GM19240 (cell line): ENCODE measurements around the gene GYG1.

Experiments
- DNase-seq: peaks from one replicate; pipeline ENCODE4 v3.0.0; 2011; ENCODE audit warnings: low spot score; ENCODE audit not compliant: insufficient read length

Gene GYG1

DNA sequence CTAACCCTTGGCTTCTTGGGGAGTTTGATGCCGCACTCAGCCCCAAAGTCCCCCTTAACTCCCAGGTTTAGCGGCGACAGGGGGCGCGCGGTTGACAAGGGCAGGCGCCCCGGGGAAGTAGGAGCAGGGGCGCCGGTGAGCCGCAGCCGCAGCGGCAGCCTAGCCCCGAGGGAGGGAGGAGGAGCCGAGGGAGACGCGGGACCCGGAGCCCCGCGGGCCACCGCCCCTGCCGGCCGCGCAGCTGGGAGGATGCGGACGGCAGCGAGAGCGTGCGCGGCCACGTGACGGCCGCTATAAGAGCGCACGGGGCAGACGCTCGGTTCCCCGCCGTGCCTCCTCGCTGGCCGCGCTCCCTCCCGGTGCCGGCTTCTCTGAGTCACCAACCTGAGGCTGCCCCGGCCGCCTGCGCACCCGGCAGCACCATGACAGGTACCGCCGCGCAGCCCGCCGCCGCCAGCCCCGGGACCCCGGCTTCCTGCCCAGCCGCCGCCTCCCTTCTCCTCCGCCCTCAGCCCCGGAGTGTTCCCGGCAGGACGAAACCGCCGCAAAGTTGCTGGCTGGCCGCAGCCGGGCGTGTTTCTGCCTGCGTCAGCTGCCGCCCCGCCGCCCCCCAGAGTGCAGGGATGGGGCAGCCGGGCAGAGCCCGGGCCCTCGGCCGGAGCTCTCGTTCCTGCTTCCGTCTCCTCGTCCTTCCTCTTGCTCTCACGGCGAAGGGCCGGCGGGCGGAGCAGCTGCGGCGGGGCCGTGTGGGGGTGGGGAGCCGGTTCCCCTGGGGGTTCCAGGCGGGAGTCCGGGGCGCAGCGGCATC lies at the start of gene GYG1:
GYG1 (plus strand) TSS at position 322 of the 808 bp plus-strand sequence; CDS start at position 423, 101 bp downstream.
- DNase-seq: peak; percentile 68

GRCh38 chr3:148943506-148944205 lies 47.7 kb upstream of the GYG1 start:
- peak; percentile 50 for DNase-seq

DNA sequence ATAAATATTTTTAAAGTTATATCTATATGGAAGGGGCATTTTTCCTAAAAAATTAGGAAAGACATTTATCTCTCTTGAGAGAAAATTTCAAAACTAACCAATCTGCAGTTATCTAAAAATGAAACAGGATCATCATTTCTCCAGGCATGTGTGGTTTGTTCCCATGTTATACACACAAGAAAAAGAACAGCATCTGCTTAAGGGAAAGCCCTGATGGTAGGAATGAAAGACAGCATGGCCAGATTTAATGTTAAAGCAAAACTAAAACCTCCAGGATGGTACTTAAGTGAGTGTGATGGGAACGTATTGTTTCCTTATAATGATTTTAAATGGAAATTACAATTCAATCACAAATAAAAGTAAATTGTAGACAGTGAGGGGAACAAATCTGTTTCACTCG lies 46.2 kb upstream of the GYG1 start:
- no peak for DNase-seq

DNA sequence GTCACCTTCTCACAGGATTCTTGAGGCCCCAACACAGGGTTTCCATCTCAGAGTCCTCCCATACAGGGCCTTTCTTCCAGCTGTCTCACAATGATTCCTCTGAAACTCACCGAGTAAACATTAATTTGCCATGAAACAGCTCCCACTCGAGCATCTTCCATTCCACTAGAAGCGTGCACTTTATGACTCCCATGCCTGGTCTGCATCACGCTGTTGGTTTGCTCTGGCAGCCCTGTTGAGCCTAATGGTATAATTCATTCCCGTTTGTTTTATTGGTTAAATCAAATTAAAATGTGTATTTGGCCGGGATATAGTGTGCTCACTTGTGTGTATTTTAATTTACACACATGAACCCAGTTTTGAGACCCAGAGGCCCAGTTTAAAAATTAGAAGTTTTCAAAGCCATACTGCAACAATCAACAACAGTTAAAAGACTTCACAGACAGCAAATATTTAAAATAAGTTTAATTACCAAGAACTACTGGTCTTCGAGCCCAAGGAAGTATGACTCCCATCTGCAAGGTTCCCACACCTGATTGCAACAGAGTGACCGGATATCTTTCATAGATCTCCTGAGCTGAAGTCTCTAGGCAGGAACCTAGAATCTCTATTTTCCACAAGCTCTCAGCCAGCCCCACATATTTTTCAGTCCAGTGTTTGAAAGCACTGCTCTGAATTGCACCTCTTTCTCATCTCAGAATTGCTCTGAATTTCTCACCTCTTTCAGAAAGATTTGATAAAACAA lies 42.3 kb upstream of the GYG1 start:
- DNase-seq: no peak

DNA sequence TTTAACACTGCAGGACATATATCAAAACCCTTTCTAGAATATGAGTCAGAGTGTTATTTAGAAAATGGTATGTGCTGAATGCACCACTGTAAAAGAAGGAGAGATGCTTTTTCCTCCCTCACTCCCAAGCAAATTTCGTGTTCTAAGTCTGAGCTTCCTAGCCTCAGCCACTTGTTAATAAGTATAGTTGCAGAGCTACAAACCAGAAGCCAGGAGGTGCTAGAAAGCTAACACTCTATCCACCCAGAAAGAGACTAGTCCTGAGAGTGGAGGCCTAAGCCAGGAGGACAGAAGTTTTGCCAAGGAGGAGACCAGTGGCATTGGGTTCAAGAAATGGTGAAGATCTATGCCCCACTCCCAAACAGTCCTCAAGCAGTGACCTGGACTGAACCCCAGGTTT lies 40.5 kb upstream of the GYG1 start:
- no peak for DNase-seq

DNA sequence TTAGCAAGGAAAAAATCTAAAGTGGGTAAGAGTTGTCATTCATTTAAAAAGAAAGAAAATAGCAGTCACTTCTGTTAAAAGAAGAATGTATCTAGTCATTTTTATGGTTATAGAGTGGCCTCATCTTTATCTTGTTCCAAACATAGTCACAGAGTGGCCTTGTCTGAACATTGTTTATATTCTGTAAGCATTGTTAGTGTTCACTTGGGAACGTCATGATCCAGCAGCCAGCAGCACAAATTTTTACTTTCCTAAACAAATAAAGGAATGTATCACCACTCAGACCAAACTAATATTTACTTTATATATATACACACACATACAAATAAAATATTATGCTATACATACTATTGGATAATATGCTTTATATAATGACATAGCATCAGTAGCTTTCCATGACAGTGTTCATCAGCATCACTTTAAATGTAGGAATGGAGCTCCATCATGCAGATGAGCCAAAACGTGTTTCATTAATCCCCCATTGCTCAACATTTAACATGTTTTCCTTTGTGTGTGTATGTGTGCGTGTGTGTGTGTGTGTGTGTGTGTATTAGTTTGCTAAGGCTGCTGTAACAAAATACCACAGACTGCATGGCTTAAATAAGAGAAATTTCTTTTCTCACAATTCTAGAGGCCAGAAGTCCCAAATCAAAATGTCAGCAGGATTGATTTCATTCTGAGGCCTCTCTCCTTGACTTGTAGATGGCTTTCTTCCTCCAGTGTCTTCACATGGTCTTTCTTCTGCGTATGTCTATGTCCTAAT lies 39.6 kb upstream of the GYG1 start:
- no peak for DNase-seq

DNA sequence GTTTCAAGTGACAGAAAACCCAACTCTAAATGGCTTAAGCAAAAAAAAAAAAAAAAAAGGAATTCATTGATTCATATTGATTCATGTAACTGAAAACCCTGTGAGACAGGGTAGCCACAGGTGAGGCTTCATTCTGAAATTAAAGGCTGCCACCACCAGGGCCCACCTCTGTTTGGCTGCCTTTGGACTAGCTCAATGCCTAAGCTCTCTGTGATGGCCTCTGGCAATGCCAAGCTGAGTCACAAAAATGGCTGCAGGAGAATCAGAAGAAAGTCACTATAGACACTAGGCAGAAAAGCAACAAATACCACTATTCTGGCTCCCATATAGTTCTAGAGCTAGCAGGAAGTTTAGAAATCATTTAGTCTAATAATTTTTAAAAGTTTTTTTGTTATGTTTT lies 38.2 kb upstream of the GYG1 start:
- DNase-seq: no peak

GRCh38 chr3:148954981-148955380 lies 36.4 kb upstream of the GYG1 start:
- DNase-seq: no peak

DNA sequence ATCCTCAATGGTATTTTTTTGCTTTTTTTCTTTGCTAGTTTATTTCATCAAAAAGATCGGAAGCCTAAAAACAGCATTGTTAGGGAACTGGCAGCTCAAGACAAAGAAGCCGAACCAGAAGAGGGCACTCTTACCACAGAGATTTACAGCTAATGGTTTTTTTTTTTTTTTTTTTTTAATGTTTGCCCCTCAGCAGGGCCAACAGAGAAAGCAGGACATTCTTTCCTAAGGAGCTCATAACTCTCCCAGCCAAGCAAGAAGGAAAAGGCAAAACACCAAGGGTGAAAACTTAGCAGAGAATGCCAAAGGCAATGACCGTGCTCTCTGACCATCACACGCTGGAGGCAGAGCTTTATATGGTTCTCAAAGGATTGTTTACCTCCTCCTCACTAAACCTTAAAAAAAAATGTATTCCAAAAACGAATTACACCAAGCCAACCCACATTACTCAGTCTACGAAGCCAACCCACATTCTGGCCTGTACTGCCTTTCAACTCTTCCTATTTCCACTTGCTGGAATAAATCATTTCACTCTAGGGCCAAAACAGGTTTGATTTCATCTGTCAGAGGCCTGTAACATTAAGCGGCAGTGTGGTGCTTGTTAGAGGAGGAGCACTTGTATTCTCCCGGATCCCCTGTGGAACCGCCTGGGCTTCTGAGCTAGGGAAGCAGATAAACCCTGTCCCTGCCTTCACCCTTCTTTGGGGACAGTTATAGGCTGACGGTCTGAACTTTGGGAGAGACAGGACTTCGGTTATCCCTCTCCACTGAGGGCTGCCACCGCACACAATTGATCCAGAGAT lies 35.6 kb upstream of the GYG1 start:
- no peak for DNase-seq

DNA sequence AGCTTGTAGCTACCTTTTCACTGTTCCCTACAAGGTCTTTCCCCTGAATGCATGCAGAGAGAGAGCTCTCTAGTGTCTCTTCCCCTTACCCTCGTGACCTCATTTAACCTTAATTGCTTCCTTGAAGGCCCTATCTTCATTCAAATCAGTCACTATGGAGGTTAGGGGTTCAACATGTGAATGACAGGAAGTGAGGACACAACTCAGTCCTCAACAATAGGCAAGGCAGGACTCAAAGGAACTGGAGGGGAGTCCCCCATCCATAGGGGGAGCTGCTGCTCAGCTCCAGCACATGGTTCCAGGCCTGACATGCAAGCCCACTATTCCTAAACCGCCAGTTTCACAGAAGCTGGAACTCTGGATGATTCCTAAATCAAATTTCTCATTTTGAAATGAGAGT lies 33.8 kb upstream of the GYG1 start:
- no peak for DNase-seq

- no peak for DNase-seq
Observed at GRCh38 chr3:148958696-148959095, 32.6 kb upstream of the GYG1 start.

- no peak for DNase-seq
Observed at GRCh38 chr3:148962513-148962912, 28.8 kb upstream of the GYG1 start.

- DNase-seq: no peak
Observed at GRCh38 chr3:148964809-148965208, 26.5 kb upstream of the GYG1 start.

- DNase-seq: no peak
Observed at GRCh38 chr3:148968321-148968720, 23.0 kb upstream of the GYG1 start.

DNA sequence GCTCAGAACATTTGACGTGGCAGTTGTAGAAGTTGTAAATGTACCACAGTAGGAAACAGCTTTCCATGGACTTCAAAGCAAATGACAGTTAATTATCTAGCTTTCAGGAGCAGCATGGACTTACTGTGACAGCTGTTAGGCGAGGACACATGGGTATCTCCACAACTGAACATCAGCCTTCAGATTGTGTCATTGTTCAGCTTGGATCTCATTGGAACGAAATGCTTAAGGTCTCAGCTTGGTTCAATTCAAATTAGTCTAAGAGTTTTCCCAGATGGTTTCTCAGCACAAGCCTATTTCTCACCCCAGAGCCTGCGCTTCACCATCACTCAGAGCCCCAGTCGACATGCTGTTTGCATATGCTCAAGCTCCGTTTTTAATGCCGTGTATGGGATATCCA lies 21.1 kb upstream of the GYG1 start:
- no peak for DNase-seq

DNA sequence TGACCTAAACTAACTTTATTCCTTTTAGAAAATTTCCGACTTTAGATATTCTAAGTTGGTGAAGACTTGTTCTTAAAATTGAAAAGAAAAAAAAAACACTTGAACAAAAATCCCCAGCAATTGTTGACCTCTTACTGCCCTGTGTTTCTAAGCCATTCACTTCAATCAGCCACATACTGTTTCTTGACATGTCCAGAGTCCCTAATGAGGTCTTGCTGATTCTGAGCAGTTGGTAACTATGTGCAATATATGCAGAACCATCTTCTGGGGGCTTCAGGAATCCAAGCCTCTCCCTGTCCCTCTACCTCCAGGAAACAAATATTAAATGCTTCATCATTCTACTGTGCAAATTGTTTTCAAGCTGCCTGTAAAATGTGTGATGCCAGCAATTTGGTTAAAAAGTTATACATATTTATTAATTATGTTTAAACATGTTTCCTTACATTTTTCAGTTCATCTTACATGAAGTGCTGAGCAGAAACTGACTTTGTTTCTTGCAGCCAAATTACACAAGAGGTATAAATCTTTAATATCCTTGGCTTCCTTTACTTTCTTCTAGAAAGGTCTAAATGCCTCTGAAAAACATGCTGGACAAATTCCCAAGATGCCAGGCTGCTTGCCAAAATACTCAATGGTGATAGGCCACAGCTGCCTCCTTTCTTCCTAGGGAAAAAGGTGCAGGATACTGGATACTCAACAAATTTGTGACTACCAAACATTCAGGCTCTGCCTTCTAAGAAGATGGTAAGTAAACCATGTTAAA lies 19.8 kb upstream of the GYG1 start:
- no peak for DNase-seq

DNA sequence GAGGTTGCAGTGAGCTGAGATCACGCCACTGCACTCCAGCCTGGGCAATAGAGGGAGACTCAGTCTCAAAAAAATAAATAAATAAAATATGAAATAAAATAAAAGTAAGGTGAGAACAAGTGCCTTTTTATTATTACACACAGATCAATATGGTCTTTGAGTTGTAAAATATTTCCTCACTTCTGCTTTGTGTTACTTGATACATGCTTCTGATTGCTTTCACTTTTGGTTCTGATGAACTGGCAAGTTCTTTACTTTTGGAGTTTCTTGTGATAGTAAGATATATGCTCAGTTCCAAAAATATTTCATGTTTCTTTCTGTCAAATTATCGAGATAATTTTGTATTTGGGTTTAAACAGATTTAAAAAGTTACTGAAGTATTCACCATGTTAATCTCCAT lies 16.6 kb upstream of the GYG1 start:
- no peak for DNase-seq

DNA sequence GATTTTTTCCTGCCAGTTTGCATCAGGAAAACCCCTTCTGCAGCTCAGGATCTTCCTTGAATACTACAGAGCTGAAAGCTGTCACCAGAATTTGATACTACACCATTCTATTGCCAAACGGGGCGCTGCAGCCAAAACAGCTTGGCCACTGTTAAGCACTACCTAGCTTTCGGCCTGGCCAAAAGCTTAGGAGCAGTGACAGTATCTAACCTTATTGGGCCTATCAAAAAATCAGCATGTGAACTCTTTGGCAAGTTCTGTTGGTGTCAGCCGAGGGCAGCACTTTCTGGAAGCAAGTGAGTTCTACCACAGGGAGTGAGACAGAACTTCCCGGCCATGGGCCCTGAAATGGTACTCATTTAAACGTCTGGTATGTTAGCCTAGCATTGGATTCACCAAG lies 16.1 kb upstream of the GYG1 start:
- DNase-seq: no peak

- no peak for DNase-seq
Observed at GRCh38 chr3:148975696-148976095, 15.6 kb upstream of the GYG1 start.

DNA sequence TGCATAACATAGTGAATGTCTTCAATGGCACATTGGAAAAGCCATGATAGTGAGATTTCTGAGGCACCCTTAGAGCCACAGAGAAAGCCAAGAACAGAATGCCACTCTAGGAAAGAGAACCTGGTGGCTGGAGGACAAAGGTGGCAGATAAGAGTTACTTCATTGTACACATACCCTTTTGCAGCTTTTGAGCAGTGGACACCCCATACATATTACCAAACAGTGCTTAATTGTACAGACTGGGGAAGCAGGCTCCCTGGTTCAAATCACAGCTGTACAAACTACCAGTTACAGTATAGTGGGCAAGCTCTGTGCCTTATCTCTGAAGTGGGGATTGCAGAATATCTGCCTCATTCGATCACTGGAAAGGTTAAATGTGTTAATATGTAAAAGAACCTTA lies 10.1 kb upstream of the GYG1 start:
- no peak for DNase-seq
